MG63 (cell line): Measurements from ENCODE around the gene OR2T27. TPM values are rescaled to one million over a fixed set of nuclear protein-coding genes. Genes with fewer than 3 reads are reported as not detected.

ENCODE experiments used
- DNase-seq: peaks from one replicate; pipeline ENCODE4 v3.0.0-alpha.2; 2020
- H3K27me3 ChIP-seq: fragments of 250-450 bp; sonication (Bioruptor Pico); 2 replicates; pipeline ENCODE4 v1.5.1; 2020; ENCODE audit warnings: mild to moderate bottlenecking, moderate library complexity
- H3K36me3 ChIP-seq: fragments of 250-450 bp; sonication (Bioruptor Pico); 2 replicates; pipeline ENCODE4 v1.5.1; 2020; ENCODE audit warnings: mild to moderate bottlenecking, moderate library complexity
- H3K4me3 ChIP-seq: fragments of 250-450 bp; sonication (Bioruptor Pico); 2 replicates; pipeline ENCODE4 v1.5.1; 2020; ENCODE audit warnings: mild to moderate bottlenecking, moderate library complexity
- H3K9me3 ChIP-seq: fragments of 250-450 bp; sonication (Bioruptor Pico); 2 replicates; pipeline ENCODE4 v1.5.1; 2020; ENCODE audit warnings: mild to moderate bottlenecking, moderate library complexity
- total RNA-seq: library from RNA; depleted of rRNA; stranded (reverse); fragments of >200 nt; shearing (Covaris generic); gene quantifications from 2 replicates; pipeline ENCODE4 v1.2.3, GENCODE V29; 2014; ENCODE audit warnings: low replicate concordance; rRNA removed

OR2T27 gene
- total RNA-seq, 1 experiment from 2014 or later = not detected

DNA sequence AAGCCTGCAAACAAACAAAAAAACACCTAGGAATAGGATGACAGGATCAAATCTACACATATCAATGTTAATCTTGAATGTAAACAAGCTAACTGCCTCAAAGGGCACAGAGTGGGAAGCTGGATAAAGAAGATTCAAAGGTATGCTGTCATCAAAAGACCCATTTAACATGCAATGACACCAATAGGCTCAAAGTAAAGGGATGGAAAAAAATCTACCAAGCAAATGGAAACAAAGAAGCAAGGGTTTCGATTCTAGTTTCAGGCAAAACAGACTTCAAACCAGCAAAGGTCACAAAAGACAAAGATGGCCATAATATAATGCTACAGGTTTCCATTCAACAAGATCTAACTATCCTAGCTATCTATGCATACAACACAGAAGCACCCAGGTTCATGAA lies 41.6 kb downstream of the OR2T27 start:
- H3K36me3 ChIP-seq = no peaks in the 10 kb centered on the region
- no peaks in the 10 kb centered on the region for H3K9me3 ChIP-seq
- DNase-seq = no peak
- H3K27me3 ChIP-seq = no peaks in the 10 kb centered on the region
- H3K4me3 ChIP-seq = no peak overlapping the region

DNA sequence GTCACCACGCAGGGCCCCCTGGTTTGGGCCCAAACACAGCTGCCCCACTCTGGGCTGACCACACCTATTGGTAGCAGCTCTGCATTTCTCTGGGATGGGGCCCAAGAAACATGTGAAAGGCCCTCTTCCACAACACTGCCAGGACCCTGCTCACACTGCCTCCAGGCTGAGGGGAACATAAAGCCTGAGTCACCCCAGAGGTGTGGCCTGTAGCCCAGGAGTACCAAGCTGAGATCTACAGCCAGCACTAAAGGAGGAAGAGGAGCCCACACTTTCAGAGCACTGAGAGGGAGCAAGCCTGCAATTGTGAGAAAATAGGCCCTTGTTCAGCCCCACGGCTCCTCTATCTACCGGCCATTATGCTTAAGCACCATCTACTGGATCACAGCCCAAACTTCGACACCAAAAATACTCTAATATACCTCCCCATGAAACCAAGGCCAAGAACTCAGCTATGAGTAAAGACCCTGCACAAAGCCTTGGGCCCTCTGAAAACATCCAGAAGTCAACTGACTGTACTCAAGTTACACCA lies 43.4 kb downstream of the OR2T27 start:
- H3K36me3 ChIP-seq = no peaks in the 10 kb centered on the region
- no peak overlapping the region for H3K4me3 ChIP-seq
- DNase-seq = peak; percentile 75
- H3K27me3 ChIP-seq = no peaks in the 10 kb centered on the region
- no peaks in the 10 kb centered on the region for H3K9me3 ChIP-seq

DNA sequence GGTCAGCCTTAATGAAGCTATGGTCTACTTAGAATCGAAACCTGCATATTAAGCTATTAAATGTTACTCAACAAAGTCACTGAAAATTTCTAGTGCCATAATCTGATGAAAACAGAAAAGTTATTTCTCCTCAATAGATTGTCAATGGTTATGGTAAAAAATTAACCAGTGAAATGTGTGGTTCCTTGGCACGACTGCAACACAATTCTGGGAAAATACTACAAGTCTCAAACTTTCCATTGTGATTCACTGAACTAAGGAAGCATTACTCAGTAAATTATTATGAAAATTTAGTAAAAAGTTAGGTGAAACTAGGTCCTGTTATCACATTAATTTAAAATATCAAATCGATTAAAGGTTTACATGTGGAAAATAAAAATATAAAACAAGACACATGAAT lies 45.0 kb downstream of the OR2T27 start:
- H3K27me3 ChIP-seq = no peaks in the 10 kb centered on the region
- no peaks in the 10 kb centered on the region for H3K36me3 ChIP-seq
- no peak overlapping the region for H3K4me3 ChIP-seq
- no peak for DNase-seq
- no peaks in the 10 kb centered on the region for H3K9me3 ChIP-seq

Other genes starting within 250 kb of the OR2T27 start
- gene OR2T2, start 209.9 kb downstream of the OR2T27 start, total RNA-seq = not detected in 2 replicates
- gene OR2T3, start 182.2 kb downstream of the OR2T27 start, total RNA-seq = not detected in 2 replicates
- gene OR2T5, start 166.9 kb downstream of the OR2T27 start, total RNA-seq = not detected in 2 replicates
- not detected in 2 replicates for gene OR2G6, start 147.5 kb downstream of the OR2T27 start, total RNA-seq
- gene OR2T29, start 92.8 kb downstream of the OR2T27 start, total RNA-seq = not detected in 2 replicates
- not detected in 2 replicates for gene OR2T34, start 80.8 kb downstream of the OR2T27 start, total RNA-seq
- gene OR2T10, start 57.8 kb downstream of the OR2T27 start, total RNA-seq = not detected in 2 replicates
- gene OR2T11, start 20.4 kb downstream of the OR2T27 start, total RNA-seq = not detected in 2 replicates
- gene OR2T35, start 10.2 kb downstream of the OR2T27 start, total RNA-seq = not detected in 2 replicates
- not detected in 2 replicates for gene OR14I1, start 47.2 kb upstream of the OR2T27 start, total RNA-seq
- gene LYPD8, start 100.2 kb upstream of the OR2T27 start, total RNA-seq = not detected in 2 replicates
- gene SH3BP5L, start 170.4 kb upstream of the OR2T27 start, total RNA-seq = 15.8 and 30.0 TPM in 2 replicates
- gene ZNF672, start 182.7 kb upstream of the OR2T27 start, total RNA-seq = 16.4 and 22.2 TPM in 2 replicates
- 14.3 and 14.7 TPM in 2 replicates for gene ZNF692, start 203.6 kb upstream of the OR2T27 start, total RNA-seq